Endodermal cell (in vitro differentiated cells): ENCODE measurements around the gene PRICKLE2. TPM values are rescaled to one million over a fixed set of nuclear protein-coding genes. Genes with fewer than 3 reads are reported as not detected.

Source experiments
- DNase-seq: peaks from one replicate; pipeline ENCODE4 v3.0.0-alpha.2; 2017
- H3K27ac ChIP-seq: 2 replicates; pipeline ENCODE4 v1.5.1; 2013; ENCODE audit warnings: mild to moderate bottlenecking, low read depth, low read length, moderate library complexity
- H3K27me3 ChIP-seq: 2 replicates; pipeline ENCODE4 v1.6.1; 2013; ENCODE audit warnings: mild to moderate bottlenecking, low read length, moderate library complexity; ENCODE audit not compliant: insufficient read depth, control insufficient read depth, poor library complexity, severe bottlenecking
- H3K36me3 ChIP-seq: 2 replicates; pipeline ENCODE4 v1.7.0; 2013; ENCODE audit warnings: mild to moderate bottlenecking, low read length, moderate library complexity; ENCODE audit not compliant: control insufficient read depth, insufficient read depth
- H3K4me1 ChIP-seq: one replicate; pipeline ENCODE4 v1.7.0; 2013; ENCODE audit warnings: low read length; ENCODE audit not compliant: control insufficient read depth, insufficient read depth
- H3K4me3 ChIP-seq: 2 replicates; pipeline ENCODE4 v1.5.1; 2013; ENCODE audit warnings: mild to moderate bottlenecking, low read length, moderate library complexity
- H3K9ac ChIP-seq: 2 replicates; pipeline ENCODE4 v1.6.1; 2013; ENCODE audit warnings: mild to moderate bottlenecking, low read length, moderate library complexity; ENCODE audit not compliant: poor library complexity, severe bottlenecking; ENCODE audit errors: extremely low read depth
- H3K9me3 ChIP-seq: 2 replicates; pipeline ENCODE4 v1.6.1; 2013; ENCODE audit warnings: mild to moderate bottlenecking, low read length, moderate library complexity; ENCODE audit not compliant: control insufficient read depth
- H3K27ac Mint-ChIP-seq: 2 replicates; pipeline ENCODE4 v1.8.0; 2020; ENCODE audit warnings: mixed read lengths
- H3K27me3 Mint-ChIP-seq: 2 replicates; pipeline ENCODE4 v1.8.0; 2021; ENCODE audit warnings: mild to moderate bottlenecking, mixed read lengths; ENCODE audit not compliant: insufficient read depth
- H3K36me3 Mint-ChIP-seq: 2 replicates; pipeline ENCODE4 v1.8.0; 2020; ENCODE audit warnings: low read depth, mixed read lengths
- H3K4me1 Mint-ChIP-seq: 2 replicates; pipeline ENCODE4 v1.8.0; 2020; ENCODE audit warnings: mixed read lengths
- H3K4me3 Mint-ChIP-seq: 2 replicates; pipeline ENCODE4 v1.8.0; 2020; ENCODE audit warnings: mild to moderate bottlenecking, moderate library complexity, mixed read lengths
- H3K9me3 Mint-ChIP-seq: 2 replicates; pipeline ENCODE4 v1.8.0; 2020; ENCODE audit warnings: mild to moderate bottlenecking, mixed read lengths
- CTCF ChIP-seq: fragments of 200-600 bp; sonication (generic); conservative IDR thresholded peaks from 2 replicates; pipeline ENCODE4 v1.5.0; 2021; ENCODE audit warnings: antibody characterized with exemption, mild to moderate bottlenecking
- WGBS, 2 experiments: methylation state at CpG; one replicate each; pipeline versions ENCODE4 v1.1.5 to v1.1.7; 2013; ENCODE audit warnings: missing lambda C conversion rate in 2 of 2, mixed read lengths in 1 of 2; ENCODE audit not compliant: insufficient coverage in 1 of 2, insufficient read length in 1 of 2; 5-methylcytosine and 5-hydroxymethylcytosine counted together
- total RNA-seq, 2 donors: library from RNA; stranded (reverse); fragmentation: NEBNext Ultra II Directional in 1 of 2; extraction: Animal tissue kit (Norgen Biotek cat#: 25700) in 1 of 2; gene quantifications; 2 replicates in 1 of 2; 3 replicates in 1 of 2; pipeline ENCODE4 v1.2.1, GENCODE V29; 2021

Gene PRICKLE2
- total RNA-seq, 2 donors from 2014 or later = 8.5 to 10.4 TPM

- 50 to 66% methylated on average over 1 to 3 of the region's 3 CpGs for WGBS, 2 experiments
- Mint-ChIP-seq H3K36me3 (peaks cover 2% of the 10 kb centered on the region), H3K27ac (peak overlapping the region; percentile 70)
Observed at GRCh38 chr3:64048631-64049061, 176.6 kb downstream of the PRICKLE2 start.

GRCh38 chr3:64047787-64048186, 177.5 kb downstream of the PRICKLE2 start:
- no peak for TF ChIP-seq CTCF
- Mint-ChIP-seq H3K9me3 (no peaks in the 10 kb centered on the region), H3K4me1 (peaks cover 46% of the 10 kb centered on the region), H3K4me3 (no peak overlapping the region), H3K27me3 (peaks cover 3% of the 10 kb centered on the region), H3K27ac (no peak overlapping the region), H3K36me3 (peaks cover 2% of the 10 kb centered on the region)
- no peaks in the 10 kb centered on the region for H3K9me3 ChIP-seq
- peak overlapping the region; percentile 66 for H3K27ac ChIP-seq
- no peaks in the 10 kb centered on the region for H3K27me3 ChIP-seq
- no peaks in the 10 kb centered on the region for H3K36me3 ChIP-seq
- WGBS, 2 experiments = 78 to 91% methylated on average over 6 to 7 of the region's 7 CpGs
- DNase-seq = no peak
- peaks cover 5% of the 10 kb centered on the region for H3K4me1 ChIP-seq
- no peak overlapping the region for H3K4me3 ChIP-seq
- no peak overlapping the region for H3K9ac ChIP-seq

More at GRCh38 chr3:64048631-64049061, 176.6 kb downstream of the PRICKLE2 start:
- no peak overlapping the region for H3K9ac ChIP-seq
- DNase-seq = peak; percentile 55
- H3K27me3 Mint-ChIP-seq = peaks cover 3% of the 10 kb centered on the region
- H3K4me1 ChIP-seq = peaks cover 9% of the 10 kb centered on the region
- peaks cover 49% of the 10 kb centered on the region for H3K4me1 Mint-ChIP-seq
- no peak overlapping the region for H3K4me3 Mint-ChIP-seq
- H3K27me3 ChIP-seq = no peaks in the 10 kb centered on the region
- no peaks in the 10 kb centered on the region for H3K9me3 Mint-ChIP-seq
- H3K9me3 ChIP-seq = no peaks in the 10 kb centered on the region
- H3K4me3 ChIP-seq = no peak overlapping the region
- TF ChIP-seq CTCF = no peak
- H3K36me3 ChIP-seq = no peaks in the 10 kb centered on the region
- H3K27ac ChIP-seq = no peak overlapping the region

- H3K9ac ChIP-seq = no peak overlapping the region
- Mint-ChIP-seq H3K27ac (no peak overlapping the region), H3K4me3 (no peak overlapping the region)
Observed at GRCh38 chr3:64046996-64047594, 178.2 kb downstream of the PRICKLE2 start.

More at GRCh38 chr3:64046996-64047594, 178.2 kb downstream of the PRICKLE2 start:
- Histone ChIP-seq H3K4me1 (peaks cover 5% of the 10 kb centered on the region), H3K4me3 (no peak overlapping the region), H3K27ac (peak overlapping the region; percentile 2), H3K27me3 (no peaks in the 10 kb centered on the region), H3K36me3 (no peaks in the 10 kb centered on the region), H3K9me3 (no peaks in the 10 kb centered on the region)
- peaks cover 3% of the 10 kb centered on the region for H3K27me3 Mint-ChIP-seq
- TF ChIP-seq CTCF = no peak
- no peak for DNase-seq
- H3K4me1 Mint-ChIP-seq = peaks cover 44% of the 10 kb centered on the region
- H3K9me3 Mint-ChIP-seq = no peaks in the 10 kb centered on the region
- peaks cover 2% of the 10 kb centered on the region for H3K36me3 Mint-ChIP-seq
- WGBS, 2 experiments = 64 to 76% methylated on average over 5 to 6 of the region's 6 CpGs
